Measurements from ENCODE around the gene MOB3B.

Gene MOB3B

GRCh38 chr9:27293996-27294395 lies 235.6 kb downstream of the MOB3B start:
- ChIA-PET CTCF (no interaction called here), POLR2A (no interaction called here)
- TF ChIP-seq FOXK2 (IDR thresholded peaks at IDR 0.05) (no peak), FOXM1 (IDR thresholded peaks at IDR 0.05; ENCODE audit: borderline replicate concordance) (no peak), L3MBTL2 (conservative IDR thresholded peaks at IDR 0.05) (no peak), HDGF (IDR thresholded peaks at IDR 0.05; ENCODE audit: borderline replicate concordance) (no peak), ELF4 (IDR thresholded peaks at IDR 0.05) (no peak), ZNF384 (IDR thresholded peaks at IDR 0.05) (no peak), CTBP1 (IDR thresholded peaks at IDR 0.05; ENCODE audit: borderline replicate concordance) (no peak), BHLHE40 (IDR thresholded peaks at IDR 0.05; ENCODE audit: borderline replicate concordance) (no peak), ARNT (IDR thresholded peaks at IDR 0.05) (no peak), SP1 (IDR thresholded peaks at IDR 0.05) (no peak), SUZ12 (IDR thresholded peaks at IDR 0.05) (no peak), NFRKB (IDR thresholded peaks at IDR 0.05) (no peak), LEF1 (IDR thresholded peaks at IDR 0.05; ENCODE audit: borderline replicate concordance) (no peak), PKNOX1 (IDR thresholded peaks at IDR 0.05) (no peak), TARDBP (IDR thresholded peaks at IDR 0.05) (no peak)
- DNase-seq (ENCODE audit: extremely low spot score) = no peak

GRCh38 chr9:27292659-27293405 lies 236.8 kb downstream of the MOB3B start:
- DNase-seq (ENCODE audit: extremely low spot score) = no peak
- CTCF ChIA-PET = no interaction called here
- TF ChIP-seq CTBP1 (IDR thresholded peaks at IDR 0.05; ENCODE audit: borderline replicate concordance) (no peak), TARDBP (IDR thresholded peaks at IDR 0.05) (no peak), BHLHE40 (IDR thresholded peaks at IDR 0.05; ENCODE audit: borderline replicate concordance) (no peak), ARNT (IDR thresholded peaks at IDR 0.05) (no peak), L3MBTL2 (conservative IDR thresholded peaks at IDR 0.05) (no peak), ELF4 (IDR thresholded peaks at IDR 0.05) (no peak), FOXA1 (IDR thresholded peaks at IDR 0.05) (no peak), HDGF (IDR thresholded peaks at IDR 0.05; ENCODE audit: borderline replicate concordance) (no peak), SP1 (IDR thresholded peaks at IDR 0.05) (no peak), FOXK2 (IDR thresholded peaks at IDR 0.05) (no peak), FOXM1 (IDR thresholded peaks at IDR 0.05; ENCODE audit: borderline replicate concordance) (no peak), PKNOX1 (IDR thresholded peaks at IDR 0.05) (no peak), LEF1 (IDR thresholded peaks at IDR 0.05; ENCODE audit: borderline replicate concordance) (no peak), ZNF384 (IDR thresholded peaks at IDR 0.05) (no peak), NFRKB (IDR thresholded peaks at IDR 0.05) (no peak), SUZ12 (IDR thresholded peaks at IDR 0.05) (no peak)
- POLR2A ChIA-PET = no interaction called here

- DNase-seq (ENCODE audit: extremely low spot score) = no peak
- ChIA-PET POLR2A (no interaction called here), CTCF (no interaction called here)
- no peak for TF ChIP-seq FOXK2 (IDR thresholded peaks at IDR 0.05)
- TF ChIP-seq CTBP1 (IDR thresholded peaks at IDR 0.05; ENCODE audit: borderline replicate concordance) = no peak
- no peak for TF ChIP-seq BHLHE40 (IDR thresholded peaks at IDR 0.05; ENCODE audit: borderline replicate concordance)
- TF ChIP-seq FOXM1 (IDR thresholded peaks at IDR 0.05; ENCODE audit: borderline replicate concordance) = no peak
- no peak for TF ChIP-seq ARNT (IDR thresholded peaks at IDR 0.05)
- no peak for TF ChIP-seq TARDBP (IDR thresholded peaks at IDR 0.05)
- no peak for TF ChIP-seq HDGF (IDR thresholded peaks at IDR 0.05; ENCODE audit: borderline replicate concordance)
- no peak for TF ChIP-seq ELF4 (IDR thresholded peaks at IDR 0.05)
- no peak for TF ChIP-seq PKNOX1 (IDR thresholded peaks at IDR 0.05)
- TF ChIP-seq ZNF384 (IDR thresholded peaks at IDR 0.05) = no peak
- TF ChIP-seq L3MBTL2 (conservative IDR thresholded peaks at IDR 0.05) = no peak
- no peak for TF ChIP-seq LEF1 (IDR thresholded peaks at IDR 0.05; ENCODE audit: borderline replicate concordance)
- no peak for TF ChIP-seq SP1 (IDR thresholded peaks at IDR 0.05)
These were observed 238.3 kb downstream of the MOB3B start for GRCh38 chr9:27291292-27291691.

GRCh38 chr9:27282269-27282668 lies 247.3 kb downstream of the MOB3B start:
- CTCF ChIA-PET = no interaction called here
- POLR2A ChIA-PET = no interaction called here
- DNase-seq (ENCODE audit: extremely low spot score) = no peak
- TF ChIP-seq HDGF (IDR thresholded peaks at IDR 0.05; ENCODE audit: borderline replicate concordance) (no peak), FOXK2 (IDR thresholded peaks at IDR 0.05) (no peak), TARDBP (IDR thresholded peaks at IDR 0.05) (no peak)

- no peak for DNase-seq (ENCODE audit: extremely low spot score)
- no peak for TF ChIP-seq CTBP1 (IDR thresholded peaks at IDR 0.05; ENCODE audit: borderline replicate concordance)
- TF ChIP-seq TARDBP (IDR thresholded peaks at IDR 0.05) = no peak
- TF ChIP-seq FOXA1 (IDR thresholded peaks at IDR 0.05) = no peak
- no peak for TF ChIP-seq SP1 (IDR thresholded peaks at IDR 0.05)
- TF ChIP-seq NFRKB (IDR thresholded peaks at IDR 0.05) = no peak
- no peak for TF ChIP-seq FOXM1 (IDR thresholded peaks at IDR 0.05; ENCODE audit: borderline replicate concordance)
- no peak for TF ChIP-seq ARNT (IDR thresholded peaks at IDR 0.05)
- no peak for TF ChIP-seq L3MBTL2 (conservative IDR thresholded peaks at IDR 0.05)
- TF ChIP-seq FOXK2 (IDR thresholded peaks at IDR 0.05) = no peak
- TF ChIP-seq PKNOX1 (IDR thresholded peaks at IDR 0.05) = no peak
- no peak for TF ChIP-seq SUZ12 (IDR thresholded peaks at IDR 0.05)
- no peak for TF ChIP-seq BHLHE40 (IDR thresholded peaks at IDR 0.05; ENCODE audit: borderline replicate concordance)
- no peak for TF ChIP-seq ELF4 (IDR thresholded peaks at IDR 0.05)
- no peak for TF ChIP-seq HDGF (IDR thresholded peaks at IDR 0.05; ENCODE audit: borderline replicate concordance)
- TF ChIP-seq LEF1 (IDR thresholded peaks at IDR 0.05; ENCODE audit: borderline replicate concordance) = no peak
- TF ChIP-seq ZNF384 (IDR thresholded peaks at IDR 0.05) = no peak
- POLR2A ChIA-PET = no interaction called here
- CTCF ChIA-PET = no interaction called here
These were observed 248.8 kb downstream of the MOB3B start for GRCh38 chr9:27280860-27281259.
